GM10266 (cell line): ENCODE data around the gene GGA1.
"Not testable (repeated sequence)": the region's sequence is repeated elsewhere in the genome, so short reads cannot be mapped to it uniquely, and the experiment has no call there.

Experiments
- DNase-seq: peaks from one replicate; pipeline ENCODE4 v3.0.0; 2012; ENCODE audit errors: extremely low spot score
- TF ChIP-seq, protein P1 (sequence below): IDR thresholded peaks from 2 replicates; pipeline ENCODE4 v1.5.1; 2012; ENCODE audit warnings: mild to moderate bottlenecking, low read depth; ENCODE audit not compliant: control insufficient read depth, insufficient read depth; ENCODE audit errors: missing control alignments

GGA1 gene

DNA sequence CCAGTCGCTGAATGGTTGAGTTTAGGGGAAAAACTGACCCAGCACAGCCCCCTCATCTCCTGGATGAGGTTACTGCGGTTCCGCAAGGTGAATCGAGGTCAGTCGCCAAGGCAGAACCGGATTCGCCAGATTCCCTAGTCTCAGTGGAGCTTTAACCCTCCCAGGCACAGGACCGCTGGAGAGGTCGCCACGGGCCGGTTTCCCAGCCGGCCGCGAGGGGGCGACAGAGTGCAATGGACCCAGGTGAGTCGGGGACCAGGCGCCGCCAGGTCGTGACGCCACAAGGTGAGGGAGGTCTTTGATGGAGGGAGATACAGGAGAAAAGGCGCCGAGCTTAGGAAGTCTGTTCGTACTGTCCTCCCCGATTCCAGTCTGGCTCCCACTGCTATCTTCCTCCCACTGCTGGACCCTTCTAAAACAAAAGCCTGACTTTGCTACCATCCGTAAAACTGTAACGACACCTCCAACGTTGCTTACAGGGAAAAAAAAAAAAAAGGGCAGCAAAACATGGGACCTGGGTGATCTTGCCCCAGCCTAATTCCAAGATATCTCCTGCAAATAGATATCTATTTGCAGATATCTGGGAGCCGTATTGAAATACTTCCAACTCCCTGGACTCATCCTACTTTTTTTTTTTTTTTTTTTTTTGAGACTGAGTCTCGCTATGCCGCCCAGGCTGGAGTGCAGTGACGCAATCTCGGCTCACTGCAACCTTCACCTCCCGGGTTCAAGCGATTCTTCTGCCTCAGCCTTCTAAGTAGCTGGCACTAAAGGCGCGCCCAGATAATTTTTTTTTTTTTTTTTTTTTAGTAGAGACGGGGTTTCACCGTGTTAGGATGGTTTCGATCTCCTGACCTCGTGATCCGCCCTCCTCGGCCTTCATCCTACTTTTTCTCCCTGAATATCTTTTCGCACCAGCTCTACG lies 1.4 kb upstream of the GGA1 start:
- DNase-seq = peak; percentile 82
- TF ChIP-seq, protein P1, sequence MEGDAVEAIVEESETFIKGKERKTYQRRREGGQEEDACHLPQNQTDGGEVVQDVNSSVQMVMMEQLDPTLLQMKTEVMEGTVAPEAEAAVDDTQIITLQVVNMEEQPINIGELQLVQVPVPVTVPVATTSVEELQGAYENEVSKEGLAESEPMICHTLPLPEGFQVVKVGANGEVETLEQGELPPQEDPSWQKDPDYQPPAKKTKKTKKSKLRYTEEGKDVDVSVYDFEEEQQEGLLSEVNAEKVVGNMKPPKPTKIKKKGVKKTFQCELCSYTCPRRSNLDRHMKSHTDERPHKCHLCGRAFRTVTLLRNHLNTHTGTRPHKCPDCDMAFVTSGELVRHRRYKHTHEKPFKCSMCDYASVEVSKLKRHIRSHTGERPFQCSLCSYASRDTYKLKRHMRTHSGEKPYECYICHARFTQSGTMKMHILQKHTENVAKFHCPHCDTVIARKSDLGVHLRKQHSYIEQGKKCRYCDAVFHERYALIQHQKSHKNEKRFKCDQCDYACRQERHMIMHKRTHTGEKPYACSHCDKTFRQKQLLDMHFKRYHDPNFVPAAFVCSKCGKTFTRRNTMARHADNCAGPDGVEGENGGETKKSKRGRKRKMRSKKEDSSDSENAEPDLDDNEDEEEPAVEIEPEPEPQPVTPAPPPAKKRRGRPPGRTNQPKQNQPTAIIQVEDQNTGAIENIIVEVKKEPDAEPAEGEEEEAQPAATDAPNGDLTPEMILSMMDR = peak; percentile 99

DNA sequence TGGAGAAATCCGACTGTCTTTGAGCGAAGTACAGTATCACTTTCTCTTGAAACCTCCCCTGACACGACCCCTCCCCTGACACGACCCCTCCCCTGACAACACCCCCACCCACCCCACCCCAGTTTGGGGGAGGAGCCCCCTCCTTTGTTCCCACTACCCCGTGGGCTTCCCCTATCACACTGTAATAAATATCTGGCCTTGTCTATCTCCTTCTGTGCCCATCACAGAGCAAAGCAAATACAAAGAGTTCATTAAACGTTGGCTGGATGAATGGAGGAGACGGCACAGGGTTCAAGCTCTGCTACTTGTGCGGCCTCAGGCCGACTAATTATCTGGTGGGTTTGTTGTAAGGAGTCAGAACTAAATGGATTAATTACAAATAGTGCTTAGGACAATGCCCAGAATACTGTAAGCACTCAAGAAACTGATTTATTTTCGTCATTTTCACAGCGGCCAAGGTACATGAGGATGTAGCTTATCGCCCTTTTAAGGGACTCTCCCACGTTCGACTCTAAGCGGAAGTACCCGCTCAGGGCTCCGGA lies 628 bp upstream of the GGA1 start:
- TF ChIP-seq, protein P1 = no peak
- no peak for DNase-seq

GRCh38 chr22:37609240-37610152 lies 862 bp downstream of the GGA1 start:
- peak; percentile 65 for DNase-seq

GRCh38 chr22:37610153-37610475 lies 1.5 kb downstream of the GGA1 start:
- not testable (repeated sequence) for DNase-seq

More at GRCh38 chr22:37609240-37610152, 862 bp downstream of the GGA1 start:
- TF ChIP-seq, protein P1 = no peak

DNA sequence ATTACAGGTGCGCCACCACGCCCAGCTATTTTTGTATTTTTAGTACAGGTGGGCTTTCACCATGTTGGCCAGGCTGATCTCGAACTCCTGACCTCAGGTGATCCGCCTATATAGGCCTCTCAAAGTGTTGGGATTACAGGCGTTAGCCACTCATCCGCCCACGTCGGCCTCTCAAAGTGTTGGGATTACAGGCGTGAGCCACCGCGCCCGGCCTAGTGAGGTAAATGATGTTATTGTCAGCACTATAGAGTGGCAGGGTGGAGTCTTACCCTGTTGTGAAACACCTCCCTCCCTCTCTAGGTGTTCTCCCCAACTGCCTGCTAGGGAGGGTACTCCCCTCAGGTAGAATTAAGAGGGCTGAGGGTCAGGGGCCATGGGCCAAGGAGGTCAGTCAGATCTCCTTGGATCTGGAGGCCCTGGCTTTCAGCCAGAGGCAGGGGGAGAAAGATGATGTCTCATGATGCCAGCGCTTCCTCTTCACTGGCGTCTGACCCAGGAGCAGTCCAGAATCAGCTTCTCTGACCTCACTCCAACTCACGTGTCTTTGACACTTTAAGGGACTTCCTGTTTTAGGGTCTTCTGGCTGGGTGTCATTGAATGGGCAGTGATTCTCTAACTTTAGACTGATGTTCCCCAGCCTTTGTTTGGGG lies 2.0 kb downstream of the GGA1 start:
- TF ChIP-seq, protein P1 = no peak

DNA sequence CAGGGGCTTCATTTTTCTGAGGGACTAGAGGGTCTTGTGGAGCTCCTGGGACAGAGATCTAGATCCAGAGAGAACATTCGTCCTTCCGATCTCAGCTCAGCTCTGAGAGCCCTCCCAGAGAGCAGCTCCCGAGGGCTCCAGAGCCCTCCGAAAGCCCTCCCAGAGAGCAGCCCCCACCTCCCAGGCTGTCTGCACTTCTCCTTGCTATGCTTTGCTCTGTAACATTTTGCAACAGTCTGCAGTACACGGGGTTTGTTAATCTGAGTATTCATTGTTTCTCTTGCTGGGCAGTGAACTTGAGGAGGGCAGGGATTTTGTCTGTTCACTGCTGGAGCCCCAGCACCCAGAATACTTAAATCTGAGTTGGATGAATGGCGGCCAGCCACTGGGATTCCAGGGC lies 2.6 kb downstream of the GGA1 start:
- no peak for DNase-seq

More for the DNA sequence above, 2.0 kb downstream of the GGA1 start:
- no peak for DNase-seq

More for the DNA sequence above, 2.6 kb downstream of the GGA1 start:
- TF ChIP-seq, protein P1 = no peak
